Stimulated activated CD8-positive, alpha-beta memory T cell treated with anti-CD3 and anti-CD28 coated beads, Interleukin-7, amount 100 ng/mL, for 48 hours (primary cell): Measurements from ENCODE around the gene CTAGE8.
"Not testable (repeated sequence)": the region's sequence is repeated elsewhere in the genome, so short reads cannot be mapped to it uniquely, and the experiment has no call there.

ENCODE experiments used
- DNase-seq, 2 donors: peaks; one replicate each; pipeline ENCODE4 v3.0.0-alpha.2; 2020; ENCODE audit warnings: low read depth in 1 of 2; ENCODE audit errors: extremely low read depth in 1 of 2

Gene CTAGE8

DNA sequence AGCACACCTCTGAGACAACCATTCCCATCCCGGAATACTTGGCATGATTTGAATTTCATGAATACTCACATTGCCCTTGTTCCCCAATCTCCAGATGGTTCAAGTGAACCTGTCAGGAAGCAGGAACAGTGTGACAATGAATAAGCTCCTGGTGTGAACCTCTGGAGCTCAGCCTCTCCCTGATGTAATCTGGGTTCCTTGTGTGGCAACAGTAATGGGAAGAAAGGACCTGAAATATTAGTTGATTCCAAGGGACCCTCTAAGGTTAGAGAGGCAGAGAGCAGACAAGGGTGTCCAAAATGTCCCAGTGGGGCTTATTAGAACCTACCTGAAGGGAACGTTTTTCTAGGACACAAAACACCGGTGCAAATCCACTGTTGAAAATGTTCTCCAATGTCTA lies 13.0 kb downstream of the CTAGE8 start:
- no peak for DNase-seq

DNA sequence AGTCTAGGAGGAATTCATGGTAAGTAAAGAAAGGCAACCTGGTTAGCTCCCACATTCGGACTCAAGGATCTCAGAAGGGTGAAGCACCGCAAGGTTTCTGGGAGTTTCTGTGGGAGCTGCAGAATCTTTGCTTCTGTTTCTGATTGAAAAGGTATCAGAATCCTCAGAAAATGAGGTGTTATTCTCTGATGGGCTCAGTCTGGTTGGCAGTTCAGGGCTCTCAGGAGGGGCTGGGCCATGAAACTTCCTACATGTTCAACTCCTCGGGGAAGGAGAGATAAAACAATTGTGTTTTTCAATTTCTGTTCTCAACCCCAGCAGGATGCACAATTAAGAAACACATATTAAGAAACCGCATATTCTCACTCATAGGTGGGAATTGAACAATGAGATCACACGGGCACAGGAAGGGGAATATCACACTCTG lies 13.6 kb downstream of the CTAGE8 start:
- DNase-seq: no peak

DNA sequence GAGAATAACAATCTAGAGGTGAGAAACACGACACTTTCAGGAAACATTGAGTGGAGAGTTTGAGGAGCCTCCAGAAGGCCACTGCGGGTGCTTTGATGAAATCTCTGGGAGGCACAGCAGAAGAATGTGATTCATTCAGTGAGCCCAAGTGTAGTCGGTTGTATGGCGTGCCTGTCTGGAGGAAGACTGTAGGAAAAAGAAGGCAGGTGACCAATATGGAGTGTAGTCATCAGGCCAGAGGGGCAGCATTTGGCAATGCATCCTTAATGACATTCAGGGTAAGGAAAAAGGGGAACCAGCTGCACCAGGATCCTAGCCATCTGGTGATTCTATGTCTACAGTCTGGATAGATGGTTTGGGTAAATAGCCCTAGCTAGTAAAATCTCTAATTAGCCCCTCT lies 16.8 kb downstream of the CTAGE8 start:
- DNase-seq: not testable (repeated sequence)

DNA sequence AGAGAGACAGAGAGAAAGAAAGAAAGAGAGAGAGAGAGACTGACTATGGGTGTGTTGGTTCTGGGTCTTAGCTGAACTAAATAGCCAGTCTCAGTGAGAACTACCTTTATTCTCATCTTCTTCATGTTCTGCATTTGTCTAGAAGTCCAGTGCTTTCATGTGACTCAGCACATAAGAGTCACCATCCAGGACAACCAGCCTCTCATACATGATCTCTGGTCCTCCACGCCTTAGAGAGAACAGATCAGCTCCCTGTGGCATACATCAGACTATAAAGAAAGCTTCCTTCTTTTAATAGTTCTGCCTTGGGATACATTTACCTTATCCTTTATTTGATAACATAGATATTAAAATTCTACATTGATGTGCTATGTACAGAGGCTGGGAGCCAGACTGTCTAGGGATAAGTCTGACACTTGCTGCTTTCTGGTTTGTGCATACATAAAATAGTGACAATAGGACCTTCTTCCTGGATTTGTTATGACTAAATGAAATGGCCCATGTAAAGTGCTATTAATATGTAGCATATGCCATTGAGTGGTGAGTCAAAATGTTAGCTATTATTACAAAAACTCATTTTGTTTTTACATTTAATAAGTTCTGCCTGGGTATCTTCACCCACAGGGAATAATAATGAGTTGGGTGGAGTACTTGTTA lies 21.3 kb downstream of the CTAGE8 start:
- DNase-seq: not testable (repeated sequence)

DNA sequence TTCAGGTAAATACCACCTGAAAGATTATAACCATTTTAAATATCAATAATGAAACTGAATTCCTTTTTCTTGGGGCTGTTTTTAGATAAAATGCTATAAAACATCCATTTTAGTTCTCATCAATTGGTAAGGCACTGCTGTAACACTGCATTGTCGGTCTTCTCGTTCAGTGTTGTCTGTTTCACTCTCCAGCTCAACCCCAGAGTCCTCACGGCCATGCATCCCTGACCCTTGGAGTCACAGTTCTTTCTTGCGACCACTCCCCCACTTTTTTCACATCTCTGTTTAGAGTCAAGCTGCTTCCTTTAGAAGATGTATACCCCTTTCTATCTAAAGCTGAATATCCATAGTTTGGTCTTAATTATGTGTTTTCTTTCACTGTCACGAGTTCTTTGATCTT lies 22.1 kb downstream of the CTAGE8 start:
- DNase-seq: not testable (repeated sequence)

DNA sequence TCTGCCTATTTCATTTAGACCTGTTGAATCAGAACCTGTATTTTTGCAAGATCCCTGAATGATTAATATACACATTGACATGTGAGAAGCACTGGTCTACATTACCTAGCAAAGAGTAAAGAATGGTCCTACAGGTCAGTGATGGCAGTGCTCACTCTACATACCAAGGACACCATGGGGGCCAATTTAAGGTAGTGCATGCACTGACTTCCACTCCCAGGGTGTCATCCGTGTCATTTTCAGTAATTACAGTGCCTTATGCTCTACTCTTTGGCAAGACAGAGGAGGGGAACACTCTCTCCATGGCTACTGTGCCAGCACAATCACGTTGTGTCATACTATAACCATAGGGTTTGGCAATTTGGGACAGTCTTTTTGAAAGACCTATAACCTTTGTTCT lies 23.7 kb downstream of the CTAGE8 start:
- DNase-seq: not testable (repeated sequence)

DNA sequence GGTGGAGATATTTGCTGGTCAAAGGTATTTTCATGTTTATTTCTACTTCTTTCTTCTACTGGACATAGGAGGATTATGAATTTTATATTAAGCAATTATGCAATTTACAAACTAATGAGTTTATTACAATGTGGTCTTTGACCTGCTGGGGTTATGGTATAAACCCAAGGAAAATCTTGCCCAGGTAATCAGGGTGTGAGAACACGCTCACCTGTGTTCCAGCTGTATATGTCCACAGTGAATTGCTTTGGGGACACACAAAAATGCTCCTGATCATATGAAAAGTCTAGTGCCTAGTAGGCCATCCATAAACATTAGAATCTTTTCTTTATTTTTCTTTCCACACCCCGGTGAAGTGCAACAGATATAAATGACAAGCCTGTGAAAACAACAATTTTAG lies 29.7 kb downstream of the CTAGE8 start, which contains the start of gene OR2A42:
Gene OR2A42 (minus strand): TSS at position 241 of the 400 bp plus-strand sequence. CDS start 6,762 bp downstream, outside the sequence.
- not testable (repeated sequence) for DNase-seq

DNA sequence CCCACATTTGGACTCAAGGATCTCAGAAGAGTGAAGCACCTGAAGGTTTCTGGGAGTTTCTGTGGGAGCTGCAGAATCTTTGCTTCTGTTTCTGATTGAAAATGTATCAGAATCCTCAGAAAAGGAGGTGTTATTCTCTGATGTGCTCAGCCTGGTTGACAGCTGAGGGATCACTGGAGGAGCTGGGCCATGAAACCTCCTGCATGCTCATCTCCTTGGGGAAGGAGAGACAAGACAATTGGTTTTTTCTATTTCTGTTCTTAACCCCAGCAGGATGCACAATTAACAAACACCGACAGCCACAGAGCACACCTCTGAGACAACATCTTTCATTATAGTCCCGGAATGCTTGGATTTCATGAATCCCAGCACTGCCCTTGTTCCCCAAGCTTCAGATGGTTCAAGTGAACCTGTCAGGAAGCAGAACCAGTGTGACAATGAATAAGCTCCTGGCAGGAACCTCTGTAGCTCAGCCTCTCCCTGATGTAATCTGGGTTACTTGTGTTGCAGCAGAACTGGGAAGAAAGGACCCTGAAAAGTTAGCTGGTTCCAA lies 30.5 kb downstream of the CTAGE8 start:
- DNase-seq: not testable (repeated sequence)

DNA sequence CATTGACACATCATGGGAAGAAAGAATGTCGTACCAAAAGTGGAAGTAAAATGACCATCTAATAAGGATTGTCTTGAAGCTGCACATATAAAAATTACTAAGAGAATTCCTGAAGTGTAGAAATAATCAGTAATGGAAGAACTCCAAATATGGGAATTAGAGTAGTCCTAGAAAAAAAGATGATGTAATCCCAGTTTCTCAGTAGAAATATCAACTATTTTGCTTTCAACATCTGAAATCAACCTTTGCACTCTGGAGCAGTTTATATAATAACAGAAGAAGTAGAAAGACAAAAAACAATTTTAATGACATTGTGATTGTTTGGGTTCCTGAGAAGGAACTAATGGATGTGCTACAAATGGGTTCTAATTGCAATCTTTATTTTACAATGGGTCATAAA lies 36.0 kb downstream of the CTAGE8 start:
- DNase-seq: not testable (repeated sequence)

DNA sequence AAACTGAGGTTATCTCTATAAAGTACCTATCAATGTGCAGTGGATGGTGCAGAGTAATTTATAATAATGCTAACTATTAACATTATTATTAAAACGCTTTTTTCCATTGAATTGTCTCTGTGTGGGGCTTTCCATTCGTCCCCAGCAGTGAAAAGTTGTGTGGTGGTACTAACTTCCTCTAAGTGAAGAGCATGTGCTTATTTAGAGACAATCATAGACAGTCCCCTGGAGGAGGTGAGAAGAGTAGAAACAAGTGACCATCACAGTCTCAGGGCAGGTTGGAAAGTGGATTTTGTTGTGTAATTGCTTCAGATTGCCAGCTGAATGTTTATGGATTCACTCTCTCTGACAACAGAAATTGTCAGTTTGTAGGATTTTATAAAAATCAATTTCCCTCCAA lies 38.1 kb downstream of the CTAGE8 start:
- DNase-seq: not testable (repeated sequence)

DNA sequence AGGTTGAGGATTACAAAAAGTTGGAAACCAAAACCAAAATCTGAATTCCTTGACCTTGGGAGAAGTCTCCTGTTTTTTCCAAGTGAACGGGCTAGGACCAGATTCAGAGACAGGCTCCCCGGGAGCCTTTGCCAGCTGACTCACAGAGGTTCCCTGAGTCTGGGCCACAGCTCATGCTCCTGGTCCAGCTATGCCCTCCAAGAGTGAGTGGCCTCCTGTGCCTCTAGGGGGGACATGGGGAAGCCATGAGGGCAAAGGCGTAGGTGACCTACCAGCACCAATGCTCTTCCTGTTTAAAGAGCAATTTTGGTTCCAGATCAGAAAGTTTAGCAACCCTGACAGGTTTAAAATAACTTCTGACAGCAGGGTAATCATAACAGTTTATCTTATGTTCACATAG lies 40.3 kb downstream of the CTAGE8 start:
- not testable (repeated sequence) for DNase-seq

DNA sequence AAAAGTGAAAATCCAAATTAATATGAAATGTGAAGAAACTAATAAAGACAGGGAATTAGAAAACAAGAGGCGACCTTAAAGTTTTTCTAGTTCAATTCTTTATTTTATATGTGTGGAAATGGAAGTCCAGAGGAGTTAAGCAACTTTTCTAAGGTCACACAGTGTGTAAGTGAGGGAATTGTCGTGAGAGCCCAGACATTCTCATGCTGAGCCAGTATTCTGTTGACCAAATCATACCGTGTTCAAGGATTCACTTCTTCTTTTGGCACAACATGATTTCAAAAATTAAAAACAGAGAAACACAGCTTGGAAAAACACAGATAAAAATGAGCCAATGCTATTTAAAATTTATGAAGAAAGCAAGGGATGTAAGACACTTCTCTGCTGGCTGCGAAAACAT lies 42.2 kb downstream of the CTAGE8 start:
- not testable (repeated sequence) for DNase-seq

DNA sequence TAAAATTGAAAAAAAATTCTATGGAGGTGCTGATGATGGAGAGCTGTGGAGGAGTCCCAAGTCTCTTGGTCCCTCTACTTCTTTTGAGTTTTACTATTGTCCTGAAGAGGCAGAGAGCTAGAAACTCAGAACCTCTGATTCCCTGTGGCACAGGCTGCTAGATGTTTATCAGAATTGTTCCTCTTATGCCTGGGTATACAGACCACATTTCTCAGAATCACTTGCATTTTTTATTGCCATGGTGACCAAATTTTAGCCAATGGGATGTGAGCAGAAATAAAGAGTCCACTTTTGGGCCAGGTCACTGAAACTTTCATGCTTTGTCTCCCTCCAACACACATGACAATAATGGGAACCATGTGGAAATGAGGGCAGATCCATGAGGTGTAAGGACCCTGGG lies 45.4 kb downstream of the CTAGE8 start:
- not testable (repeated sequence) for DNase-seq

DNA sequence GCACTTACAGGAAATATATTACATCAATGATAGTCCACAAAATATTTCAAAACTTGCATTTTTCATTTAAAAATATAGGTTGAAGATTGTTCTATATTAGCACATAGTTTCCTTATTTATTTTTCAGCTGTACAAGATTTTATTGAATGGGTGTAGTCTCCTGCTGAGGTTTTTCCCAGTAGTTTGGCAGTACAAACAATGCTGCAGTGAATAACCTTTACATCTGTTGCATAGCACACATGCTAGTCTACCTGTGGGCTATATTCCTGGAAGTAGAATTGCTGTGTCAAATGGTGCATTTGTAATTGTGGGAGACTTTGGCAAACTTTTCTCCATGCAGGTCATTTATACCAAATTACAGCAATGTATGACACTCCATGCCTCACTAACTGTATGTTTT lies 48.6 kb downstream of the CTAGE8 start:
- DNase-seq: not testable (repeated sequence)

DNA sequence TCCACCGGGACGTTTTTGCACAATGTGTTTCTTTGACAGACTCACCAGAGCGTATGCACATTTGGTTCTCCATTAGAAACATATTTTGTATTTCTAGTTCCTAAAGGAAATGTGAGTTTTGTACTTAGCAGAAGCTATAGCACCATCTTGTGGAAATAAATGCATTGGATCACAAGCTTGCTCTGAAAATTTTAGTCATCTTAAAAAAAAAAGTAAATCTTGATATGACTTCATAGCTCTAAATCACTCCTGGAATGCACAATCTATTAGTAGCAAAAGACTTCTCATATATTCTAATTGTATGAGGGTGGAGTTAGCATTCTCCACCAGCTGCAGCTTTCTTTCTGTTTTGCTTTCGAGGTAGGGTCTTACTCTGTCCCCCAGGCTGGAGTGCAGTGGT lies 49.9 kb downstream of the CTAGE8 start:
- not testable (repeated sequence) for DNase-seq

DNA sequence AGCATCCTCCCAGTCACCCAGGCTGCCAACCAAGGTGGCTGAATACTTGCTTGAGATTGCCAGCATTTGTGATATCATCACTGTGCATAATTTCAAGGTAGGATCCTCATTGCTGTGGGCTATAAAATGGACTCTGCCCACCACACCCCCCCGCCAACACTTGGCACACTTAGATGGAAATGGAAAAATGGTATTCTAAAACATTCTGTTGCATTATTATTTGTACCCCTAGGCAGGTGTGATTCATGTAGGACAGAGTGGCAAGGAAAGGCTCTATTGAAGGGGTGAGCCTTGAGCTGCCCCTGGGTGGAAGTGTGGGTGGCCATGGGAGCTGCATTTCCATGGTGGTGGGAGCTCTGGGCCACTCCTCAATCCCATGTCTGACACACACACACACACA lies 50.5 kb downstream of the CTAGE8 start:
- DNase-seq: not testable (repeated sequence)

DNA sequence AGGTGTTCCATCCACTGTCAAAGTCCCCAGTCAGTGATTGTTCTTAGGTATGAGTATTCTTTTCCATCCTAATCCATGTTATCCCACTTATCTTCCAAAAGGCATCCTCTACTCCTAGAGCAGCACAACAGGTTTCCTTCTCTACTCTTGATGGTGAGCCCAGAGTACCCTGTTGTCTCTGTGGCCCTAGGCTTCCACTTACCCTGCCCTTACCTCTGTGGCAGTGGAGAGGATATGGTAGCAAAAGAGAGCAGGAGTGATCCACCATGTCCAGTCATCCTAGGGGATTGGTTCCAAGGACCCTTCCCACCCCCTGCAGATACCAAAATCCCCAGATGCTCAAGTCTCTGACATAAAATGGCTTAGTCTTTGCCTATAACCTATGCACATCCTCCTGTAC lies 51.9 kb downstream of the CTAGE8 start:
- DNase-seq: not testable (repeated sequence)
